Measurements from ENCODE around the gene SPIRE2.
A peak's percentile ranks its signal among the peaks of the same experiment; 100 is the strongest.
"Not testable (repeated sequence)": the region's sequence is repeated elsewhere in the genome, so short reads cannot be mapped to it uniquely, and the experiment has no call there.

SPIRE2 gene

DNA sequence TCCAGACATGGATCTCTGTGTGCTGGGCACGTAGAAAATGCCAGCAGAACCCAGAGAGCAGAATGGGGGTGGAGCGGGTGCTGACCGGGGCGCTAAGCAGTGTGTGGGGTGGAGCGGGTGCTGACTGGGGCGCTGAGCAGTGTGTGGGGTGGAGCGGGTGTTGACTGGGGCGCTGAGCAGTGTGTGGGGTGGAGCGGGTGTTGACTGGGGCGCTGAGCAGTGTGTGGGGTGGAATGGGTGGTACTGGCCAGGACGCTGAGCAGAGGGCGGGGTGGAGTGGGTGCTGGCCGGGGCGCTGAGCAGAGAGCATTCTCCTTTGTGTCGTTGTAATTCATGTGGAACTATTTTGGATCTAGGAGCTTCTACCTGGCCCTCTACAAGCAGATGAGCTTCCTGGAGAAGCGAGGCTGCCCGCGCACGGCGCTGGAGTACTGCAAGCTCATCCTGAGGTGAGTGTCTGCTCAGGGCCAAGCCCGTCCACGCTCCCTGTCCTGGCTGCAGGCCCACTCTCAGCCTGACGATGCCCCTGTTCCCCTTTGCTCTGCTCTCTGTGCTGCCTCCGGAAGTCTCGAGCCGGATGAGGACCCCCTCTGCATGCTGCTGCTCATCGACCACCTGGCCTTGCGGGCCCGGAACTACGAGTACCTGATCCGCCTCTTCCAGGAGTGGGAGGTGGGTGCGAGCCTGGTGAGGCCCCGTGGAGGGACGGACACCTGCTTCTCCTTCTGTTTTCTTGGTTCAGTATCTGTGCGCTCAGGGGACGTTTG, 70.1 kb downstream of the SPIRE2 start:
- DNase-seq, result no peak

DNA sequence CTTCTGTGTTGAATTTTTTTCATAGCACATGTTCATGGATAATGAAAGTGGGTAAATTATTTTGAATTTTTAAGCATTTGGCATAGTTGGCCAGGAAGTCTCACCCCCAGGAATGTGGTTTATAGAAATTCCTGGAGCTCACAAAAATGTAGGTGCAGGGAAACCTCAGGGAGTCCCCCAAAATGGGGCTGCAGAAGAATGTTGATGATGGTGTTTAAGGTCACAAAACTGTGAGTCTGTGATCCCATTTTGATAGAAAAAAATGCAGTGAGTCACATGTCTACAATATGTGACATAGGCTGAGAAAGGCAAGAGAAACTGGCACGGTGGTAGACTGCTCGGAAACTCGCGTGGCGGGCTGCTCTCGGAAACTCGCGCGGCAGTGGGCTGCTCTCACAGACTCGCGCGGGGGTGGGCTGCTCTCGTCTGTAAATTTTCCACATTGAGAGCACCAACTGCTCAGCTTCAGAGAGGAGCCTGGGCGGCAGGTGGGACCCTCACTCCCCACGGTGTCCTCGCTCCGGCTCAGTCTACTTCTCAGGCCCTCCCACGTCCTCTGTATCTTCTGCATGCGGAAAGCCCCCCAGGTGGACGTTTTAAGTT, 71.7 kb downstream of the SPIRE2 start:
- no peak for DNase-seq

DNA sequence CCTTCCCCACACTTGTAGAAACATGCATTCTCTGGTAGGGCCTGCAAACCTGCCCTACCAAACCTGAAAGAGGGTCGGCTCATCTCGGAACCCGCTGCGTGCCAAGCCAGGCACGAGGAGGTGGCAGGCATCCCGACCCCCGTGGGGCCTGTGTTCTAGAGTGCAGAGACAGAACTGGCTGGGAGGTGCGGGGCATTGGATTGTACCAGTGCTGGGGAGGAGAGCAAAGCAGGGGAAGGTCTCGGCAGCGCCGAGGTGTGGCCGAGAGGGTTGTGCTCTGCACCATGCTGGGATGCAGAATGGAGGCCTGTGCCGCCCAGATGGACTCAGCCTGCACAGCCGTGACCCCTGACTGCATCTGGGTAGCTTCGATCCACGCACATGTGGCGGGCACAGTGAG, 72.6 kb downstream of the SPIRE2 start:
- DNase-seq, result no peak

DNA sequence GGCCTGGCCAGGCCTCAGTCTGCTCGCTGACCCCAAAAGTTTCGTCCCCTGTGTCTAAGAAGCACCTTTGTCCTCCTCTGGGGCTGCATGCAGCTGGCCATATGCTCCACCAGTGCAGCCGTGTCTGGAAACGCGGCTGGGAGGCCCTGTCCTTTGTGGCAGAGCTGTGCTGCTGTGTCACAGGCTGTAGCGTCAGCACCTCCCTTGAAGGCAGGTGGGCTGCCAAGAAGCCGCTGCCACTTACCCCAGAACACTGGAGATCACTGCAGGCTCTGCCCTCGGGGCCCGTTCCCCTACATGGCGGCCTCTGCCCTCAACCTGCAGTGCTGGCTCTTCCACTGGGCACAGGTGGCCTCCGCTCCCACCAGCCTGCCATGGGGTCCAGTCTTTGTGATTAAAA, 74.7 kb downstream of the SPIRE2 start:
- DNase-seq, result no peak

DNA sequence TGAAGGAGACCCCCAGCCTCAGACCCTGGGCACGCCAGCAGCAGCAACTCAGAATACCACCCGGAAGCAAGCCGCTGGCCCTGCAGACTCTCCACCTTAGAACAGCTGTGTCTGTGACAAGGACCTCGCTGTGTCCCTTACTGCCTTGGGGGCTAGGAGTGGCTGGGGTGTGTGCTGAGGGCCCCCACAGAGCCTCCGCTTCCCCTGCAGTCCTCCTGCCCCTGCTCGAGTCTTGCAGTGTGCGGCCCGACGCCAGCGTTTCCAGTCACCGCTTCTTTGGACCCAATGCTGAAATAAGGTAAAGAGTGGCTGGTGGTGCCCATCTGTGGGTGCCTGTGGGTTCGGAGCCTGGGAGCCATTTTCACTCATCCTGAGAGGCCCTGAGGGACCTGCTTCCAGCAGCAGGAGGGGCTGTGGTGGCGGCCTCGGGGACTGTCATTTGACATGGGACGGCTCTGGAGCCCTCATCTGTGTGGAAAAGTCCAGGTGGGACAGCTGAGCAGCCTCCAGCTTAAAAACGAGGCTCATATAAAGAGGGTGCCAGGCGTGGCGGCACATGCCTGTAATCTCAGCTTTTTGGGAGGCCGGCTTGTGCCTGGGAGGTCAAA, 75.7 kb downstream of the SPIRE2 start:
- no peak for DNase-seq

DNA sequence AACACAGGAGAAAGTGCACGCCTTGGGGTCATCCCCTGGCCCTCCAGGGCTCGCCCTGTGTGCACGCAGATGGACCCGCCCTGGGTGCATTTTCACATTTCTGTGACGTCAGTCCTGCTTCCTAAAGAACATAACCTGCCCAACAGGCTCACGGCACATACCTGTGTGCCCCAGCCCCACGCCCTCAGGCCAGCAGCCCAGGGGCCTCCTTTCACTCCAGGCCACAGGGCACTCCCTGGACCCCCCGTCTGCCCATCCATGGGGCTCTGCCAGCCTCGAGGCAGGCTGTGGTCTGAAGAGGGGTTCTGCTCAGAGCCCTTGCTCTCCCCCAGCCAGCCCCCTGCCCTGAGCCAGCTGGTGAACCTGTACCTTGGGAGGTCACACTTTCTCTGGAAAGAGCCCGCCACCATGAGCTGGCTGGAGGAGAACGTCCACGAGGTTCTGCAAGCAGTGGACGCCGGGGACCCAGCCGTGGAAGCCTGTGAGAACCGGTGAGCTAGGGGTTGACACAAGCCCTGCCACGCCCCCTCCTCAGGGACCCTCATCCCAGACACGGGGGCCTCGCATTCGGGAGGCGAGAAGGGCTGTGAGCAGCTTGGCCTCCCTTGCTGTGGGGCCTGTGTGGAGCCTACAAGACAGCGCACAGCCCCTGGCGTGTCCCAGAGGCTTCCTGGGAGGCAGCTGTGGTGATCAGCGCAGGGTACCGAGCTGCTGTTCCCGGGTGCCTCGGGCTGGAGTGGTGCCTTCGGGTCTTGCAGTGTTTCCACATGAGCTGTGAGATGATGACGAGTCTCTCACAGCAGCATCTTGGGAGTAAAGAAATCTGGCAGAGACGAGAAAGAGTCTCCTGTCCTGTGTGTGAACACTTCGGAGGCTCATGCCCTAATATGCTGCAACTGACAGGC, 76.6 kb downstream of the SPIRE2 start:
- no peak for DNase-seq

DNA sequence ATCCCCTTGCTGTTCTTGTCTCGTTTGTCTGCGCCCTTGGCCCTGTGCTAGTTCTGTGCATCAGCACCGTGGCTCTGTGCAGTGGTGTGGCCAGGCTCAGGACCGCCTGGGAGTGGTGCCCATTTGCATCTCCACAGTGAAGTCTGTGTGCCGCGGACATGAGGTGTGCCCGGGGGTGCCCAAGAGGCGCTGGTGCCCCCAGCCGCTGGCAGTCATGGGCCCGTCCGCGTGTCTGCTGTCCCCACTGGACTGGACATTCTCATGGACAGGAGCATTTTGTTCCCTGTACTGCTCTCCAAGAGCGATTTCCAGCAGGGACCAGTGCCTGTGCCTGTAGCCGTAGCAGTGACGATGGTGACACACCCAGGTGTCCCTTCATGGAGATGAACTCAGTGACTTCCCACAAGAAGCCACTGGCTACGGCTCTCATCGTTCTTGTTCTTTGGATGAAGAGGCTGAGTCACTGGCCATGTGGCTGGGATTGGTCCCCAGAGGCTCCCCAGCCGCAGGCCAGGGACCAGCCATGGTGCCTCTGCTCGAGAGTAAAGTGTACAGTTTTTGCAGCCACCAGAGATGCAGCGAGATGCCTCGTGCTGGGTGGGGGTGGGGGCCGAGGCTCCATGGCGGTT, 77.3 kb downstream of the SPIRE2 start:
- no peak for DNase-seq

DNA sequence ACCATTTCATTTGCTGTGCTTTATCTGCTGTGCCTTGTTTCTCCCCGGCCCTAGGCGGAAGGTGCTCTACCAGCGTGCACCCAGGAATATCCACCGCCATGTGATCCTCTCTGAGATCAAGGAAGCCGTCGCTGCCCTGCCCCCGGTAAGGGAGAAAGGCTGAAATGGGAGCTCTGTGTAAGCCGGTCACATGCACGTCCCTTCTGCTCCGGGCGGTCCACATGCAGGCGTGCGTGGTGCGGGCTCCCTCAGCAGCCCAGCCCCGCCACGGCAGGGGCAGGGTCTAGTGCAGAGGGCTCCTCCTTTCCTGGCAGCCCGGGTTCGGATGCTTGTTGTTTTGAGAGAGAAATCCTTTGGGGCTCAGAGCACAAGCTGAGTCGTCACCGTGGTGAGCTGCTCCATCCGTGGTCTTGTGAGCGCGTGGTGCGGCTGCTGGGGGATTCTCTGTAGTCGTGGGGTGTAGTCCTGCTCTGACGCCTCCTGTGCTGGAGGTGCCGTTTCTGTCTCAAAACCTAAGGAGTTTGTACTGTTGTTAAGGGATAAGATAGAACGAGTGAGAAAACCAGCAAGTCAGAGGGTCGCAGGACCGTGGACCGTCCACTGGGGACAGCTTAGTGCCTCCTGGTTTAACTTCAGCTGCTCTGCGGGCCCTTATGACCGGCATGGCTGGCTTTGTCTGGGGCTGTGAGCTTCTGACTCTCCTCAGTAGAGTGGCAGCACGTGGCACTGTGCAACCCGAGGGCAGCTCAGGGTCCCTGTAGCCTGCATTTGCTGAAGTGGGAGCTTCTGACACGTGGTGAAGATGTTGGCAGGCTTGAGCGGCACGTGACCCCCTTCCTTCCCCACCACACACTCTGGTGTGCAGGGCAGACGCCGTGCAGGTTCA, 78.1 kb downstream of the SPIRE2 start:
- no peak for DNase-seq

DNA sequence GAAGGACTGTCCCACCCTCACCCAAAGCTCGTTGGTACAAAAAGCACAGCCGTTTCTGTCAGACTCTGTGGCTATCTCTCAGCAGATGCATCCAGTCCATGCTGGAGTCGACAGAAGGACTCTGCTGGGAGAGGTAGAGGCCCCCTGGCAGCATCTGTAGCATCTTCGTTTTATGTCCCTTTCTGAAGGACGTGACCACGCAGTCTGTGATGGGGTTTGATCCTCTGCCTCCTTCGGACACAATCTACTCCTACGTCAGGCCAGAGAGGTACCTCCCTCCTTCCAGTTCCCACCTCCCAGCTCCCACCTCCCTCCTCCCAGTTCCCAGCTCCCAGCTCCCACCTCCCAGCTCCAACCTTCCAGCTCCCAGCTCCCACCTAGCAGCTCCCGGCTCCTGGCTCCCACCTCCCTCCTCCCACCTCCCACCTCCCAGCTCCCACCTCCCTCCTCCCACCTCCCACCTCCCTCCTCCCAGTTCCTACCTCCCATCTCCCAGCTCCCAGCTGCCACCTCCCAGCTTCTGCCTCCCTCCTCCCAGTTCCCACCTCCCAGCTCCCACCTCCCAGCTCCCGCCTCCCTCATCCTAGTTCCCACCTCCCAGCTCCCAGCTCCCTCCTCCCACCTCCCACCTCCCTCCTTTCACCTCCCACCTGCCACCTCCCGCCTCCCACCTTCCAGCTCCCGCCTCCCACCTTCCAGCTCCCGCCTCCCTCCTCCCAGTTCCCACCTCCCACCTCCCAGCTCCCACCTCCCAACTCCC, 79.0 kb downstream of the SPIRE2 start:
- no peak for DNase-seq

DNA sequence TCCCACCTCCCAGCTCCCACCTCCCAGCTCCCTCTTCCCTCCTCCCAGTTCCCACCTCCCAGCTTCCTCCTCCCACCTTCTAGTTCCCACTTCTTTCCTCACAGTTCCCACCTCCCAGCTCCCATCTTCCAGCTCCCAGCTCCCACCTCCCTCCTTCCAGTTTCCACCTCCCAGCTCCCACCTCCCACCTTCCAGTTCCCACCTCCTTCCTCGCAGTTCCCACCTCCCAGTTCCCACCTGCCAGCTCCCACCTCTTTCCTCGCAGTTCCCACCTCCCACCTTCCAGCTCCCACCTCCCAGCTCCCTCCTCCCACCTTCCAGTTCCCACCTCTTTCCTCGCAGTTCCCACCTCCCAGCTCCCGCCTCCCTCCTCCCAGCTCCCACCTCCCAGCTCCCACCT, 80.0 kb downstream of the SPIRE2 start:
- DNase-seq, result no peak

DNA sequence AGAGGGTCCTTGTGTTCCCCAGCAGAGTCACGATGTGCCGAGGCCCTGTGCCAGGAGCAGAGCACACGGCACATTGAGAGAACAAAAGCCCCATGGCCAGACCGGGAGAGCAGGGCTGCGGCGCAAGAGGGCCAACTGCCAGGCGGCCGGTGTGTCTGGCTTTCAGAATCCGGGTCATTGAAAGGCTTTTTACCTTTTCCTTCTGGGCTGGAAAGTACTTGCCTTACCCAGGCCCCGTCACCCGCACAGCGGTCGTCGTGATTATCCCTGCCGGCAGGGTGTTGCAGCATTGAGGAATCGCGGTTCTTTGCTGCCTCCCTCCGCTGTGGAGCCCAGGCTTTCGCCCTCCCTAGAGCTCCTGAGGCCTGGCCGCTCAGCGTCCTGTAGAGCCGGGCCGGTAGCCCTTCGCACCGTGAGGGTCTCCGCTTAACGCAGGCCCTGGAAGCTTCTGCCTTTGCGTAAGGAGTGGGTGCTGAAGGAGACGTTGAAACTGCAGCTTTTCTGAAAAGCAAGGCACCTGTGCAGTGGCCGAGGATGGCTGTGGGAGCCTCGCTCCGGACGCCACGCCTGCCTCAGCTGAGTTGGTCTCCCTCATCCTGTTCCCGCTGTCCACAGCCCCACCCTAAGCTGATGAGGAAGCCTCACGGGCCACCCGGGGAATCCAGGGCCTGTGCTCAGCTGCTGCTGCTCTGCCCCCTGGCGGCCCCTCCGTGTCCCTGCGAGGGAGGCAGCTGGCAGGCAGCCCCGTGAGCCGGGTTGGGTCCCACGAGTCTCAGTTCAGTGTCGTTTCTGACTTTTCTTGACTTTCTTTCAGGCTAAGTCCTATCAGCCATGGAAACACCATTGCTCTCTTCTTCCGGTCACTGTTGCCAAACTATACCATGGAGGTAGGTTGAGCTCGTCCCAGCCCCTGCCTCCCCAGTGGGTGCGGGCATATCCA, 81.8 kb downstream of the SPIRE2 start:
- peak; percentile 69 for DNase-seq

DNA sequence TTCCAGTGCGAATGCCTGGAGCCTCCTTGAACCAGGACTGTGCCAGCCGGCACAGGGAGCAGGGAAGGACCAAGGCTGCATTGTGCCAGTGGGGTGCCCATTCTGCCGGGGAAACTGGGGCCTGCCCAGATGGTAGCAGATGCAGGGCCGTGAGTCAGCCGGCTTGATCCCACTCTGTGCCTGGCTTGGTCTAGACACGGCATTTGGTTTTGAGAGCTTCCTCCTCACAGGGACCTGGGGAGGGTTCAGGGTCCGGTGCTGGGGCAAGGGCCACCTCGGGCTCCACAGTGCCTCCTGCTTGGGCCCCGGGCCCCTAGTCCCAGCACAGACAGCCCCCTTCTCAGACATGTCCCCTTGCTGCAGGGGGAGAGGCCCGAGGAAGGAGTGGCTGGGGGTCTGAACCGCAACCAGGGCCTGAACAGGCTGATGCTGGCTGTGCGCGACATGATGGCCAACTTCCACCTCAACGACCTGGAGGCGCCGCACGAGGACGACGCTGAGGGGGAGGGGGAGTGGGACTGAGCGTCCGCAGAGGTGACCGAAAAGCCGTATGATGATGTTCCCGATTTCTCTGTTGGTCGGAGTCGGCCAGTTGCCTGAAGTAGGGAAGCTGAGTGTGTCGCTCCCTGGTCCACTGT, 82.6 kb downstream of the SPIRE2 start:
- DNase-seq, result no peak

DNA sequence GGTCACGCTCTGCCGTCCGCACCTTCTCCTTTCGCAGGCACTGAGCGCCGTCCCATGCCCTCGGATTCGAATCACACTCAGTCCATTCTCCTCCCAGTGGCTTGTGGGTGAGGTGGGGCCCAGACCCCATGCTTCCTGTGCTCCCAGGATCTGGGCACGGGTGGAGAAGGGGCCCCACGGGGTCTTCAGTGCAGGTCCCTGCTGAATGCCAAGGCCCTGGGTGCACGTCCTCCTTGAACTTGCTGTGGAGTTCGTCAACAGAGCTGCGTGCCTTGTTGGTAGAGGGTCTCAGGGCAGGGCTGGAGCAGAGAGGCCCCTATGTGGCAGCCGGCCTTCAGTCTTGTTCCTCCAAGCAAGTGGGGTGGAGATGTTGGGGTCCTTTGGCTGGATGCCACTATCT, 83.1 kb downstream of the SPIRE2 start:
- DNase-seq, result no peak

DNA sequence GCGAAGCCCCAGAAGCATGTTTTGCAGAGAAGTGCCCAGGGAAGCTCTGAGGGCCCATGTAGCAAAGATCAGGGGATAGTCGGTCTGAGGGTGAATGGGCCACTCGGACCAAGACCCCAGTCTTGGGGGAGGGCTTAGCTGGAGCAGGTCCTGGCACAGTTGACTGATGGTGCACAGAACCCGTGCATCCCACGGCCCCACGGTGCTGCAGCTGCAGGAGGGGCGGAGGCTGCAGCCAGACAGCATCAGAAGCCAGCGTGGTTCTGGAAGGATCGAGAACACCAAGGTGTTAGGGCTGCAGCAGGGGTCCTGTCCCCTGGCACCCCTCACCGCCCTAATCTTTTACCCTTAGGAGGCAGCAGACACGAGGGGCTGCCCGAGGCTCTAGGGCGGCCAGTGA, 83.9 kb downstream of the SPIRE2 start:
- no peak for DNase-seq

DNA sequence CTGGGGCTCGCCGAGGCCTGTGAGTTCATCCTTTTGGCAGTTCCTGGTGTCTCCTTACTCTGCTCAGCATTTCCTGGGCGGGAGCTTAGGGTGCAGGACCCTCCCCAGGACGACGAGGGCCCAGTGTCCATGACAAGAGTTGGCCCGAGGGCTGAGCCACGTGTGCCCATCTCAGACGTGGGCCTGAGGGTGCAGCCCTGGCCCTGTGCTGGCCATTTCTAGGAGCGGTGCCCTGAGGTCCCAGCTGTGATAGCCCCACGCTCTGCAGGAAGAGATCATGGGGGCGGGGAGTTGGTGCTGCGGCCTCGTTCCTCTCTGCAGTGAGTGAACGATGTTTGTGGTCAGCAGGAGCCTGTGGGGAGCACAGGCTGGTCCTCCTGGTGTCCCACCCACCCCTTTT, 84.4 kb downstream of the SPIRE2 start:
- DNase-seq, result no peak

DNA sequence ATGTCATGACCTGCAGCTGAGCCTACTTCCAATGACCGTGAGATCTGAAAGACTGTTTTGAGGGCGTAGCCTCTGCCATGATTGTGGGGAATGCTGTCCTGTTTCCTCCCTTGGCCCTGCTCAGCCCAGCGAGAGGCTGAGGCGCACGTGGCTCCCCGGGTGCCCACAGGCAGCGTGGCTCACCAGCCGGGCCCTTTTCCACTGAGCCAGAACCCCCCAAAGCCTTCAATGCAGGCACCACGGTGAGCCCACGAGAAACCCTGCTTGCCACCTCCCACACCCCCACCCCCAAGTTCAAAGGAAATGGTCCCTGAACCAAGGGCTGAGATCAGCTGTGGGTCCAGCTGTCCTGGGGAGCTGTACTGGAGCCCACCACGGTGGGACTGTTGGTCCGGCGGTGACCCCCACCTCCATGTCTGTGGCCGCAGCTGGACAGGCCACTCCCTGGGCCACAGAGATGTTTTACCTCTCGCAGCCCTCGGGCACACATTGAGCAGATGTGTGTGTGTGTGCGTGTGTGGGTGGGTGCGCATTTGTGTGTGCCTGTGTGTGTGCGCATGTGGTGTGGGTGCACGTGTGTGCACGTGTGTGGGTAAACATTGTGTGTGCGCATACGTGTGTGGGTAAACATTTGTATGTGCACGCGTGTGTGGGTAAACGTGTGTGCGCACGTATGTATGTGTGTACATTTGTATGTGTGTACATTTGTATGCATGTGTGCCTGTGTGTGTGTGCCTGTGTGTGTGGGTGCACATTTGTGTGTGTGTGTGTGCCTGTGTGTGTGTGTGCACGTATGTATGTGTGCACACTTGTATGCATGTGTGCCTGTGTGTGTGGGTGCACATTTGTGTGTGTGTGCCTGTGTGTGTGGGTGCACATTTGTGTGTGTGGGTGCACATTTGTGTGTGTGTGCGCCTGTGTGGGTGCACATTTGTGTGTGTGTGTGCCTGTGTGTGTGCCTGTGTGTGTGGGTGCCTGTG, 85.4 kb downstream of the SPIRE2 start:
- no peak for DNase-seq

DNA sequence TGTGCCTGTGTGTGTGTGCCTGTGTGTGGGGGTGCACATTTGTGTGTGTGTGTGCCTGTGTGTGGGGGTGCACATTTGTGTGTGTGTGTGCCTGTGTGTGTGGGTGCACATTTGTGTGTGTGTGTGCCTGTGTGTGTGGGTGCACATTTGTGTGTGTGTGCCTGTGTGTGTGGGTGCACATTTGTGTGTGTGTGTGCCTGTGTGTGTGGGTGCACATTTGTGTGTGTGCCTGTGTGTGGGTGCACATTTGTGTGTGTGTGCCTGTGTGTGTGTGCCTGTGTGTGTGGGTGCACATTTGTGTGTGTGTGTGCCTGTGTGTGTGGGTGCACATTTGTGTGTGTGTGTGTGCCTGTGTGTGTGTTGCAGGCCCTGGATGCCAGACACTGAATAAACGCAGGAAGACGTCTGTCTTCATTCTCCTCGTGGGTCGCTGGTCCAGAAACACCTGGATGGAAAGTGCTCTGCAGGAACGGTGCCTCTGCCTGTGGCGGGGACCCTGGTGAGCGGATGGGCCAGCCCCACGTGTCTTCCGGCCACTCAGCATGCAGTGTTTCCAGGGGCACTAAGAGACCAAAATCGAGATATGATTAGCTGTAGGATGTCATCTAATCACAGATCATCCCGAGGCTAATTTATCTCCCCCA, 86.5 kb downstream of the SPIRE2 start:
- not testable (repeated sequence) for DNase-seq

All from activated CD4-positive, CD25-positive, alpha-beta regulatory T cell treated with anti-CD3 and anti-CD28 coated beads, Interleukin-2, amount 50 U/mL, for 72 hours (primary cell).